ENCODE results near the gene SLX1A.
"Not testable (repeated sequence)": the region's sequence is repeated elsewhere in the genome, so short reads cannot be mapped to it uniquely, and the experiment has no call there.

SLX1A gene

DNA sequence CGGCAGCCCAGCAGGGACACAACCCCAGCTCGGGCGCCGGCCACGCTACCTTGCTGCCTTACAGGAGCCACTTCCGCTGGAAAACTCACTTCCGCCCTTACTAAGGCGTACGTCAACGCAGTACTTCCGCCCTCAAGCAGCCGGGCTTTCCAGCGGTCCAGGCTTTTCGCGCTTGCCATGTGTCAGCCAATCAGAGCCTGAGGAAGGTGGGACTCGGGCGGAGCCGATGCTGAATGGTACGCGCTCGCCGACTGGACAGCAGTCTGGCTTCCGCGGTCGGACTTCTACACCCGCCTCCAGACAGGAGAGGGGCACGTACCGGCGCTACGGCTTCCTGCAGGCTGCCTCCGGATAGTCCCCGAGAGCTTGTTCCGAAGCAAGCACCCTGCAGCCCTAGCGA is at the start of gene SLX1A, which contains the start of gene BOLA2B:
TSS of gene SLX1A (plus strand) at position 261 of the 400 bp plus-strand sequence. CDS start 210 bp downstream, outside the sequence.
TSS of gene BOLA2B (minus strand) at position 52 of the 400 bp plus-strand sequence. CDS start 71 bp downstream, outside the sequence.
- DNase-seq (ENCODE audit: low read depth in 2 of 2): not testable (repeated sequence)

GRCh38 chr16:30144017-30144416 is 49.7 kb upstream of the SLX1A start:
- DNase-seq (ENCODE audit: low read depth in 2 of 2): no peak

DNA sequence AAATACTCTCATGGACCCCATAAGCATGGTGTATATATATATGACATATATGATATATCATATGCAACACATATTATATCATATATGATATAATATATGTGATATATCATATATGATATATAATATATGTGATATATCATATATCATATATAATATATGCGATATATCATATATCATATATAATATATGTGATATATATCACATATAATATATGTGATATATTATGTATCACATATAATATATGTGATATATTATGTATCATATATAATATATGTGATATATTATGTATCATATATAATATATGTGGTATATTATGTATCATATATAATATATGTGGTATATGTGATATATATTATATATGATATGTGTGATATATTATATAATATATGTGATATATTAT is 48.8 kb upstream of the SLX1A start:
- DNase-seq (ENCODE audit: low read depth in 2 of 2): no peak

DNA sequence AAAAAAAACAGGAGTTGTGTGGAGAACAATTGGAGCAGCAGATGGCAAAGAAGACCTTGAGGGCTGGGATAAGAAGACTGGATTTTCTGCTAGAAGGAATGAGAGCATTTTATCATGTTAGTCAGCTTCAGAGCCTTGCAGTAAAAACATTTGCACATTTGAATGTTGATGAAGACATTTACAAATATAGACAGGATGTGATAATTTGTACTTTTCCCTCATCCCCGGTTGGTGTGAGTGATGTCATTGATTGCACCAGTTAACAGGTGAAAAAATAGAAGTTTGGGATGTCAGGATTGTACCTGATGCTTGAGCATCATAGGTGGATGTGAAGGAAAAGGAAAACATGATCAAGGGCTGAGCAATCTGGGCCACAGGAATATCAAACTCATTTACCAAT is 48.0 kb upstream of the SLX1A start:
- DNase-seq (ENCODE audit: low read depth in 2 of 2): no peak

GRCh38 chr16:30147843-30148510 is 45.7 kb upstream of the SLX1A start:
- no peak for DNase-seq (ENCODE audit: low read depth in 2 of 2)

GRCh38 chr16:30149250-30149930 is 44.3 kb upstream of the SLX1A start:
- DNase-seq (ENCODE audit: low read depth in 2 of 2): no peak

DNA sequence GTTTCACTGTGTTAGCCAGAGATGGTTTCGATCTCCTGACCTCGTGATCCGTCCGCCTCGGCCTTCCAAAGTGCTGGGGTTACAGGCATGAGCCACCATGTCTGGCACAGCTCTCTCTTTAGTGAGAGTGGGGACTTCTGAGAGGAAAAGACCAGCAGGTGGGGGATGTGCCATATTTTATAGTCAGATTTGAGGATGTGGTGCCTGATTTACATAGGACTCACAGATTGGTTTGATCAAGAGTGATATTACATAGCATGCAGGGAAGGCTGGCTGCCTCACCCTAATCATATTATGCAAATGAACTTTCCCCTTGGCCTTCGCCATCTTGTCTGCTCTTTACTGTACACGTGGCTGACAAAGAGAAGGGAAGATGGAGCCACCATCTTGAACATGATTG is 42.6 kb upstream of the SLX1A start:
- no peak for DNase-seq (ENCODE audit: low read depth in 2 of 2)

GRCh38 chr16:30152517-30152916 is 41.2 kb upstream of the SLX1A start:
- no peak for DNase-seq (ENCODE audit: low read depth in 2 of 2)

DNA sequence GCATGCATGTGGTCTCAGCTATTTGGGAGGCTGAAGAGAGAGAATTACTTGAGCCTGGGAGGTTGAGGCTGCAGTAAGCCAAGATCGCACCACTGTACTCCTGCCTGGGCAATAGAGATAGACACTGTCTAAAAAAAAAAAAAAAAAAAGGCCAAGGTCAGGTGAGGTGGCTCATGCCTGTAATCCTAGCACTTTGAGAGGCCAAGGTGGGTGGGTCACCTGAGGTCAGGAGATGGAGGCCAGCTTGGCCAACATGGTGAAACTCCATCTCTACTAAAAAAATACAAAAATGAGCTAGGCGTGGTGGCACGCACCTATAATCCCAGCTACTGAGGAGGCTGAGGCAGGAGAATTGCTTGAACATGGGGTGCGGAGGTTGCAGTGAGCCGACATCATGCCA is 38.5 kb upstream of the SLX1A start:
- DNase-seq (ENCODE audit: low read depth in 2 of 2): no peak

- DNase-seq (ENCODE audit: low read depth in 2 of 2): no peak
Measured at GRCh38 chr16:30157214-30157613, 36.5 kb upstream of the SLX1A start.

DNA sequence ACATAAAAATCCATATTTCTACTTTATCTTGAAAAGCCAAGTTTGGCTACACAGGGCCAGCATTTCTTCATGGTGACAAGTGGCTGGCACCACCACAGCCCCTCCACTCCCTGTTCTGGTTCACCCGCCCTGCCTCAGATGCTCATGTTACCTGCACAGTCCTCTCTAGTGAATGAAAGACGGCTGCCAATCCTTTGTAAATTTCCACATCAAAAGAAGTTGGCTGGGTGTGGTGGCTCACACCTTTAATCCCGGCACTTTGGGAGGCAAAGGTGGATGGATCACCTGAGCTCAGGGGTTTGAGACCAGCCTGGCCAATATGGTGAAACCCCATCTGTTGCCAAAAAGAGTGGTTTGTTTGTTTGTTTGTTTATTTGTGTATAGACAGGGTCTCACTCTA is 30.1 kb upstream of the SLX1A start:
- DNase-seq (ENCODE audit: low read depth in 2 of 2): no peak

DNA sequence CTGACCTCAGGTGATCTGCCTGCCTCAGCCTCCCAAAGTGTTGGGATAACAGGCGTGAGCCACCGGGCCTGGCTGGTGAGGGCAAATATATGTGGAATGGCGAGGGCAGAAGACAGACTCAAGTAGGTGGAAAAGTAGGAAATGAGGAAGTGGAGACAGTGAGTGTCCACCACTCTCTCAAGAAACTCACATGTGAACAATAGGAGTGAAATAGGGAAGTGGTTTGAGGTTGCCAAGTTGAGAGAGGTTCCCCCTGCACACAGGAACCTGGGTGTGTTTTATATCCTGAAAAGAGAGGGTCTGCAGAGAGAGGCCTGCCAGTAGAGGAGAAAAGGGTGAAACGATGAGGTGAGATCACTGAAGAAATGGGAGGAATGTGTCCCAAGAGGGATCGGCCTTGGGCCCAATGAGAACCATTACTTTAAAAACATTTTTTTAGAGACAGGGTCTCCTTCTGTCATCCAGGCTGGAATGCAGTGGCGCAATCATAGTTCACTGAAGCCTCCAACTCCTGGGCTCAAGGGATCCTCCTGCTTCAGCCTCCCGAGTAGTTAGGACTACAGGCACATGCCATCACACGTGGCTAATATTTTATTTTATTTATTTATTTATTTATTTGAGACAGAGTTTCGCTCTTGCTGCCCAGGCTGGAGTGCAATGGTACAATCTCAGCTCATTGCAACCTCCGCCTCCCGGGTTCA is 27.3 kb upstream of the SLX1A start:
- no peak for DNase-seq (ENCODE audit: low read depth in 2 of 2)

DNA sequence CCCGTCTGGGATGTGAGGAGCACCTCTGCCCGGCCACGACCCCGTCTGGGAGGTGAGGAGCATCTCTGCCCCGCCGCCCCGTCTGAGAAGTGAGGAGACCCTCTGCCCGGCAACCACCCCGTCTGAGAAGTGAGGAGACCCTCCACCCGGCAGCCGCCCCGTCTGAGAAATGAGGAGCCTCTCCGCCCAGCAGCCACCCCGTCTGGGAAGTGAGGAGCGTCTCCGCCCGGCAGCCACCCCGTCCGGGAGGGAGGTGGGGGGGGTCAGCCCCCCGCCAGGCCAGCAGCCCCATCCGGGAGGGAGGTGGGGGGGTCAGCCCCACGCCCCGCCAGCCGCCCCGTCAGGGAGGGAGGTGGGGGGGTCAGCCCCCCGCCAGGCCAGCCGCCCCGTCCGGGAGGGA is 24.9 kb upstream of the SLX1A start:
- not testable (repeated sequence) for DNase-seq (ENCODE audit: low read depth in 2 of 2)

GRCh38 chr16:30169416-30169815 is 24.3 kb upstream of the SLX1A start:
- not testable (repeated sequence) for DNase-seq (ENCODE audit: low read depth in 2 of 2)

- not testable (repeated sequence) for DNase-seq (ENCODE audit: low read depth in 2 of 2)
Measured at GRCh38 chr16:30170145-30170544, 23.5 kb upstream of the SLX1A start.

DNA sequence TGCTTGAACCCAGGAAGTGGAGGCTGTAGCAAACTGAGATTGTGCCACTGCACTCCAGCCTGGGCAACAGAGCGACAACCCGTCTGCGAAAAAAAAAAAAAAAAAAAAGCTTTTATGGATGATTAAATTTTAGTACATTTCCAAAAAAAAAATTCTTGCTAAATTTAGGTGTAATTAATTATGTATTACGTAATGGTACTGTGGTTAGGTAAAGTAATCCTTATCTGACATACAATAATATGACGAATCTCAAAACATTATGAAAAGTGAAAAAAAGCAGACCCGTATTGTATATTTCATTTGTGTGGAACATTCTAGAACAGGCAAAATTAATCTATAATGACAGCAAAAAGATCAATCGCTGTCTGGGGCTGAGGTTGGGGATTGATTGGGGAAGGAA is 20.6 kb upstream of the SLX1A start:
- no peak for DNase-seq (ENCODE audit: low read depth in 2 of 2)

DNA sequence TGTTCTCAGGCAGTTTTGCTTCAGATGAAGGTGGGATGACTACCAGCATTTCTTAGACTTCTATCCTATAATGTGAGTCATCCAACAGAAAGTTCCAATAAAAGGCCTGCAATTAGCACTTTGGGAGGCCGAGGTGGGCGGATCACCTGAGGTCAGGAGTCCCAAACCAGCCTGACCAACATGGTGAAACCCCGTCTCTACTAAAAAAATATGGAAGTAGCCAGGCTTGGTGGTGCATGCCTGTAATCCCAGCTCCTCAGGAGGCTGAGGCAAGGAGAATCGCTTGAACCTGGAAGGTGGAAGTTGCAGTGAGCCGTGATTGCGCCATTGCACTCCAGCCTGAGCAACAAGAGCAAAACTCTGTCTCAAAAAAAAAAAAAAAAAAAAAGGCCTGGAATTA is 16.8 kb upstream of the SLX1A start:
- not testable (repeated sequence) for DNase-seq (ENCODE audit: low read depth in 2 of 2)

DNA sequence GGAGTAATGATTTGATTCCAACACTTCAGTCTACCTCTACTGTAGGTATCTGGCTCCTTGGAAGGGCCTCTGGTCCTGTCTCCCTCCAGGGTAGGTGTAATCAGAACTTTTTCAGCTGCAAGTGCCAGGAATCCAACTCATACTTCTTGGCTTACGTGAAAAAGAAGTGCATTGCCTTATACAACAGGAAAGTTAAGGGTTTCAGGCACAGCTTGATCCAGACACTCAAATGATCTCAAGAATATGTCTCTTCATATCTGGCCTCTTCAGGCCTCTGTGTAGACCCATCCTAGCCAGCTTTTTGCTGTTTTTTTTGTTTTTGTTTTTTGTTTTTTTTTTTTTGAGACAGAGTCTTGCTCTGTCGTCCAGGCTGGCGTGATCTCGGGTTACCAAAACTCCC is 14.5 kb upstream of the SLX1A start:
- DNase-seq (ENCODE audit: low read depth in 2 of 2): no peak

GRCh38 chr16:30179931-30180330 is 13.7 kb upstream of the SLX1A start:
- no peak for DNase-seq (ENCODE audit: low read depth in 2 of 2)

GRCh38 chr16:30180741-30181140 is 12.9 kb upstream of the SLX1A start:
- no peak for DNase-seq (ENCODE audit: low read depth in 2 of 2)

DNA sequence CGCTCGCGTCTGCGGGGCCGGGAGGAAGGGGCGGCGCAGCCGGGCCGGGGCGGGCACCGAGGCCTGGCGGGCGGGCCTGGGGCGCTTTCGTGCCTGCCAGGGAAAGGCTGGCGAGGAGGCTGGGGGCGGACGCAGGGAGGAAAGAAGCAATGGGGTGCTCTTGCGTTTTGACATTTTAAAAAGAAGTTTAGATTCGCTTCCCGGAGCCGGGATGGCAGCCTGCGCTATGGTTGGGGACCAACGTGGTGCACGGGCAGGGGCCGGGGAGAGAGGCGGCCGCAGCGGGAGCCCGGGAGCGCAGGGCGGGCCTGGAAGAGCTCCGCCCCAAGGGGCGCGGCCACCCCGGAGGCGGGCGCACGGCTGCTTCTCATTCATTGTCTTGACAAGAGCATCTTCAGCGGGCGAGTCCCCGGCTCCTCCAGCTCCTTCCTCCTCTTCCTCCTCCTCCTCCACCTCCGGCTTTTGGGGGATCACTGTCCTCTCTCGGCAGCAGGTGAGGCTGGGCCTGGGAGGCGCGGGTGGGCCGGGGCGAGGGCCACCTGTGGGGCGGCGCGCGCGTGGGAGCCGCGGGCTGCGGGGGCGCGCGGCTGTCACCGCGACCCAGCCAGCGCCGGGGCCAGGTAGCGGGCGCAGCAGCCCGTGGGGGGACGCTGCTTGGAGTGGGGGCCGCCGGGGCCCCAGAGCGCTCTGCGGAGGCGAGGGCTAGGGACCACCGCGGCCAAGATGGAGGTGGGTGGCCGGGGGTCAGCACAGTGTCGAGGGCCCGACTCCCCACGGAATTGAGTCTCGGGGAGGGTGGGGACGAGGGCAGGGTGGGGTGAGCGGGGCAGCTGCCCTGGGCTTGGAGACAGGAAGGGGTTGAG is 10.2 kb upstream of the SLX1A start, which contains the start of gene CORO1A:
TSS of gene CORO1A (plus strand) at position 370 of the 863 bp plus-strand sequence. CDS start 1,608 bp downstream, outside the sequence.
- DNase-seq (ENCODE audit: low read depth in 2 of 2): peak; percentile 64 to 67
